NB4 (cell line): Measurements from ENCODE around the gene CCNY.
"Not testable (repeated sequence)": the region's sequence is repeated elsewhere in the genome, so short reads cannot be mapped to it uniquely, and the experiment has no call there.

Source experiments
- DNase-seq: peaks from one replicate; pipeline ENCODE4 v3.0.0; 2010; ENCODE audit warnings: low read depth
- H3K4me3 ChIP-seq: one replicate; pipeline ENCODE4 v1.5.1; 2011; ENCODE audit warnings: mild to moderate bottlenecking, low read depth, low read length, moderate library complexity
- MYC ChIP-seq: IDR thresholded peaks from 2 replicates; pipeline ENCODE4 v1.6.1; 2011; ENCODE audit warnings: low read depth, low read length
- POLR2A ChIP-seq: IDR thresholded peaks from 2 replicates; pipeline ENCODE4 v1.6.1; 2011; ENCODE audit warnings: mild to moderate bottlenecking; ENCODE audit not compliant: insufficient read length; ENCODE audit errors: extremely low read depth
- TF ChIP-seq, protein P1 (sequence below): IDR thresholded peaks from one replicate; pipeline ENCODE4 v1.5.1; 2012; ENCODE audit warnings: low read depth, low read length
- TF ChIP-seq, protein P2 (sequence below): IDR thresholded peaks from 2 replicates; pipeline ENCODE4 v1.6.1; 2011; ENCODE audit warnings: low read depth, low read length

CCNY gene

DNA sequence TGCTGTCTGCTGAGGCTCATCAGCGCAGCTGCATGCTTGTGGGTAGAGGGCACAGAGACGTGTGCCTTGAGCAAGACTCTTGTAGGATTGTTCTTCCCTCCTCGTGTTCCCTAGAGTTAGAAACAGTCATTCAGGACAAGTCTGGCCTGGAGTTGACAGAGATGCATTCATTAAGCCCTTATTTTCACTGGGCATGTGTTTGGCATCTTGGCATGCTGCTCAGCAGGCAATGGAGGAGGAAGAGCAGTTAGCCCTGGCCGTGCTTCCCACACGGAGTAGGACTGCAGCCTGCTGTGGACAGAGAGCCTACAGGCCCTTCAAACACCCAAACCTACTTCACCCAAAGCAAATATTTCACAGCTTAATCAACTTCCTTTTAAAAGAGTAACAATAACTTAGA is 195.8 kb downstream of the CCNY start:
- no peak overlapping the region for H3K4me3 ChIP-seq
- DNase-seq, result no peak
- TF ChIP-seq, protein P1, sequence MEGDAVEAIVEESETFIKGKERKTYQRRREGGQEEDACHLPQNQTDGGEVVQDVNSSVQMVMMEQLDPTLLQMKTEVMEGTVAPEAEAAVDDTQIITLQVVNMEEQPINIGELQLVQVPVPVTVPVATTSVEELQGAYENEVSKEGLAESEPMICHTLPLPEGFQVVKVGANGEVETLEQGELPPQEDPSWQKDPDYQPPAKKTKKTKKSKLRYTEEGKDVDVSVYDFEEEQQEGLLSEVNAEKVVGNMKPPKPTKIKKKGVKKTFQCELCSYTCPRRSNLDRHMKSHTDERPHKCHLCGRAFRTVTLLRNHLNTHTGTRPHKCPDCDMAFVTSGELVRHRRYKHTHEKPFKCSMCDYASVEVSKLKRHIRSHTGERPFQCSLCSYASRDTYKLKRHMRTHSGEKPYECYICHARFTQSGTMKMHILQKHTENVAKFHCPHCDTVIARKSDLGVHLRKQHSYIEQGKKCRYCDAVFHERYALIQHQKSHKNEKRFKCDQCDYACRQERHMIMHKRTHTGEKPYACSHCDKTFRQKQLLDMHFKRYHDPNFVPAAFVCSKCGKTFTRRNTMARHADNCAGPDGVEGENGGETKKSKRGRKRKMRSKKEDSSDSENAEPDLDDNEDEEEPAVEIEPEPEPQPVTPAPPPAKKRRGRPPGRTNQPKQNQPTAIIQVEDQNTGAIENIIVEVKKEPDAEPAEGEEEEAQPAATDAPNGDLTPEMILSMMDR, result no peak

DNA sequence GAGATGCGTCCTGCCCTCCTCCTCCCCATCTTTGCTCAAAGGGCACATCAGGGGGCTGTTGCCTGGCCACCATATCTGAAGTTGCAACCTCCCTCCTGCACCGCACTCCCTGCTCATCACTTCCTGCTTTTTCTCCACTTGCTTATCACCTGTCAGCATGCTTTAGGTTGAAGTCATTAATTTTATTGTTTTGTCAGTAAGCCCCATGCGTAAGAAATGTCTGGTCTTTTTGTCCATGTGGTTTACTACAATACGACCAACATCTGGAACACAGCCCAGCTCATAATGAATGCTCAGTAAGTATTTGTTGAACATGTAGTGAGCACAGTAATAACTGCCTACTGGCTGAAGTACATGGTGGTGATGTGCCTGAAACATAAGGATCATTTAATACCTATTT is 197.3 kb downstream of the CCNY start:
- no peak overlapping the region for H3K4me3 ChIP-seq
- no peak for TF ChIP-seq MYC
- TF ChIP-seq, protein P1, result no peak
- TF ChIP-seq, protein P2, sequence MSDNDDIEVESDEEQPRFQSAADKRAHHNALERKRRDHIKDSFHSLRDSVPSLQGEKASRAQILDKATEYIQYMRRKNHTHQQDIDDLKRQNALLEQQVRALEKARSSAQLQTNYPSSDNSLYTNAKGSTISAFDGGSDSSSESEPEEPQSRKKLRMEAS, result no peak
- no peak for TF ChIP-seq POLR2A
- DNase-seq, result no peak

DNA sequence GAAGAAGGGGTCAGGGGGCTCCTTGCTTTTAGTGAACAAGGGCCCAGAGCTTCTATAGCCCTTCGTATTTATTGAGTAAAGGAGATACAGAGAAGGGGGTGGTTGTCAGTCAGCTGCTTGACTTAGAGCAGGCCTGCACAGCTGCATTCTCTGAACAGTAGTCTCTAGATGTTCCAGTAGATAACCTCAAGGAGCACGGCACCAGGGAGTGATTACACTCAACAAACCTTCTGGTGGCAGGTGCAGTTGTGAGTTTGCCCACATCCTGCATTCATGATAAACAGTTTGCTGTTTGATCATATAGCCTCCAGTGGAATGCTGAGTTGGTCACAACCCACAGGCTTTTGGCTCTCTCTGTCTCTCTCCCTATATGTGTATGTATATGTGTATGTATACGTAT is 198.8 kb downstream of the CCNY start:
- no peak for TF ChIP-seq POLR2A
- TF ChIP-seq, protein P2, result no peak
- TF ChIP-seq, protein P1, result no peak
- no peak for TF ChIP-seq MYC
- no peak for DNase-seq
- H3K4me3 ChIP-seq, result no peak overlapping the region

DNA sequence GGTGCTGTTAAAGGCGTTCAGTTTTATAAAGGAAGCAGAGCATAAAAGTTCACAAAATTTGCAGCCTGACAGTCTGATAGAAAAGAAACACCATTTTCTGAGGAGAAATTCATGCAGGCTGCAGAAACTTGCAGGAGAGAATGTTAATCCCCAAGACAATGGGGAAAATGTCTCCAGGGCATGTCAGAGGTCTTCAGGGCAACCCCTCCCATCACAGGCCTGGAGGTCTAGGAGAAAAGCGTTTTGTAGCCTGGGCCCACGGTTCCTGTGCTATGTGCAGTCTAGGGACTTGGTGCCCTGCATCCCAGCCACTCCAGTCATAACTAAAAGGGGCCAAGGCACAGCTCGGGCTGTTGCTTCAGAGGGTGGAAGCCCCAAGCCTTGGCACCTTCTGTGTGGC is 200.5 kb downstream of the CCNY start:
- no peak overlapping the region for H3K4me3 ChIP-seq
- no peak for DNase-seq
- TF ChIP-seq POLR2A, result no peak
- no peak for TF ChIP-seq MYC
- TF ChIP-seq, protein P1, result no peak
- TF ChIP-seq, protein P2, result no peak

DNA sequence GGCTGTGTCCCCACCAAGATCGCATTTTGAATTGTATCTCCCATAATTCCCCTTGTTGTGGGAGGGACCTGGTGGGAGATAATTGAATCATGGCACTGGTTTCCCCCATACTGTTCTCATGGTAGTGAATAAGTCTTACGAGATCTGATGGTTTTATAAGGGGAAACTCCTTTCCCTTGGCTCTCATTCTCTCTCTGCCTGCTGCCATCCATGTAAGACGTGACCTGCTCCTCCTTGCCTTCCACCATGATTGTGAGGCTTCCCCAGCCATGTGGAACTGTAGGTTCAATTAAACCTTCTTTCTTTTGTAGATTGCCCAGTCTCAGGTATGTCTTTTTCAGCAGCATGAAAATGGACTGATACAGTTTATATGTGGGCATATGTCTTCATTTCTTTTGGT is 201.6 kb downstream of the CCNY start:
- DNase-seq, H3K4me3 ChIP-seq: not testable (repeated sequence)

DNA sequence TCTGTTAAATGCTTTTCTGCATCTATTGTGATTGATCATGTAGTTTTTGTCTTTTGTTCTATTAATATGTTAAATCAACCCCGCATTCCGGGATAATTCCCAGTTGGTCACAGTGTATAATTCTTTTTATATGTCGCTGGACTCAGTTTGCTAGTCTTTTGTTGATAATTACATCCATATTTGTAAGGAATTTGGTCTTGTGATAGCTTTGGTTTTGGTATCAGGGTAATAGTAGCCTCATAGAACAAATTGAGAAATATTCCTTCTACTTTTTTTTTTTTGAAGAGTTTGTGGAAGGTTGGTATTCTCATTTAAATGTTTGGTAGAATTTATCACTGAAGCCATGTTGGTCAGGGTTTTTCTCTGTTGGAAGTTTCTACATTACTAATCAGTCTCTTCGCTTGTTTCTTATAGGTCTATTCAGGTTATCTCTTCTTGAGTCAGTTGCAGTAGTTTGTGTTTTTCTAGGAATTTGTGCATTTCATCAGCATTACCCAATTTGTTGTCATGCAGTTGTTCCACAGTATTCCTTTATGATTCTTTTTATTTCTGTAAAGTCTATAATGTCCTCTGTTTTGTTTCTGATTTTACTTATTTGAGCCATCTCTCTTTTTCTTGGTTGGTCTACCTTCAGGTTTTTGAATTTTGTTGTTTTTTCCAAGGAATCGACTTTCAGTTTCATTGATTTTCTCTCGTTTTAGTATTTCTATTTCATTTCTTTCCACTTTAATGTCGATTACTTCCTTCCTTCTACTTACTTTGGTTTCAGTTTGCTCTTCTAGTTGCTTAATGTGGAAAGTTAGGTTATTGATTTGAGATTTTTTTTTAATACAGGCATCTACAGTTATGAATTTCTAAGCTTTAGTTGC is 204.2 kb downstream of the CCNY start:
- no peak for TF ChIP-seq MYC
- no peak for TF ChIP-seq POLR2A
- TF ChIP-seq, protein P1, result no peak
- TF ChIP-seq, protein P2, result no peak
- no peak overlapping the region for H3K4me3 ChIP-seq
- DNase-seq, result no peak
